ENCODE data around the gene TCF3.

Gene TCF3

DNA sequence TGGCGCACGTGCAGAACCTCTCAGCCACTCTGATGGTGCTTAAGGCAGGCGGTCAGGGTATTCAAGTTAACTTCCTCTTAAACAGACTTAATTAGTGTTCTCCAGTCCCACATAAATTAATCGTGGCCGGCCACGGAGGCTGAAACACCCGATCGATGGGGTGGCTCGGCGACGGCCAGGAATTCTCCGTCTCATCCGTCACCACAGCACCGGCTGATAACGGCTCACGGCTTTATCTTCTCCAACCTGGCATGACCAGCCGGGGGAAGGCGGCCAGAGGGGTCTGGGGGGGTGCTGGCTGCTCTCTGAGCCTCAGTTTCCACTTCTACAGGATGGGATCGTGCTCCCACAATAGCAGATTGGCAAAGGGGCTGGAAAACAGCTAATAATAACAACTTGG lies 32.6 kb upstream of the TCF3 start:
- Histone ChIP-seq H3K4me3 (ENCODE audit: low read depth in 1 of 5, low read length in 5 of 5) (no peak overlapping the region), H3K9me3 (ENCODE audit: control insufficient read depth in 5 of 5, low read length in 5 of 5) (no peaks in the 10 kb centered on the region), H3K4me1 (ENCODE audit: control insufficient read depth in 5 of 5, insufficient read depth in 5 of 5, low read length in 5 of 5) (no peaks in the 10 kb centered on the region), H3K27me3 (ENCODE audit: control insufficient read depth in 5 of 5, insufficient read depth in 4 of 5, low read length in 5 of 5) (peaks cover 21 to 38% (median 27%) of the 10 kb centered on the region in 5 donors), H3K36me3 (ENCODE audit: control insufficient read depth in 5 of 5, insufficient read depth in 5 of 5, low read length in 5 of 5) (no peaks in the 10 kb centered on the region), H3K27ac (ENCODE audit: low read depth, low read length) (no peak overlapping the region), H3K9ac (ENCODE audit: low read length in 5 of 5) (no peak overlapping the region)

DNA sequence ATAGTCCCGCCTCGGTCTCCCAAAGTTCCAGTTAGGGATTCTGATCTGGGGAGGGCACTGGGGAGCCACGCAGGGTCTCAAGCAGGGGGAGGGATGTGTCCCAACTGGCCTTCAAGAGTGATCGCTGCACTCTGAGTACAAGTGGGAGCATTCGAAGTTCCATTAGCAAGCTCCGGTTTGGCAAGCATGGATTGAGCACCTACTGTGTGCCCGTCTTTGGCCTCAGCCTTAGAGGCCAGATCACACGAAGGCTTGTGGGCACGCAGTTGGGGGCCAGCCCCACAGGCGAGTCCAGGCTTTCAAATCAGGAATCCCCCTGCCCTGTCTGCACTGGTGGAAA lies 32.1 kb upstream of the TCF3 start:
- no peak overlapping the region for H3K9ac ChIP-seq (ENCODE audit: low read length in 5 of 5)
- H3K4me1 ChIP-seq (ENCODE audit: control insufficient read depth in 5 of 5, insufficient read depth in 5 of 5, low read length in 5 of 5), result no peaks in the 10 kb centered on the region
- no peaks in the 10 kb centered on the region for H3K9me3 ChIP-seq (ENCODE audit: control insufficient read depth in 5 of 5, low read length in 5 of 5)
- H3K27ac ChIP-seq (ENCODE audit: low read depth, low read length), result no peak overlapping the region
- H3K4me3 ChIP-seq (ENCODE audit: low read depth in 1 of 5, low read length in 5 of 5), result no peak overlapping the region
- peaks cover 21 to 42% (median 30%) of the 10 kb centered on the region in 5 donors for H3K27me3 ChIP-seq (ENCODE audit: control insufficient read depth in 5 of 5, insufficient read depth in 4 of 5, low read length in 5 of 5)
- no peaks in the 10 kb centered on the region for H3K36me3 ChIP-seq (ENCODE audit: control insufficient read depth in 5 of 5, insufficient read depth in 5 of 5, low read length in 5 of 5)

DNA sequence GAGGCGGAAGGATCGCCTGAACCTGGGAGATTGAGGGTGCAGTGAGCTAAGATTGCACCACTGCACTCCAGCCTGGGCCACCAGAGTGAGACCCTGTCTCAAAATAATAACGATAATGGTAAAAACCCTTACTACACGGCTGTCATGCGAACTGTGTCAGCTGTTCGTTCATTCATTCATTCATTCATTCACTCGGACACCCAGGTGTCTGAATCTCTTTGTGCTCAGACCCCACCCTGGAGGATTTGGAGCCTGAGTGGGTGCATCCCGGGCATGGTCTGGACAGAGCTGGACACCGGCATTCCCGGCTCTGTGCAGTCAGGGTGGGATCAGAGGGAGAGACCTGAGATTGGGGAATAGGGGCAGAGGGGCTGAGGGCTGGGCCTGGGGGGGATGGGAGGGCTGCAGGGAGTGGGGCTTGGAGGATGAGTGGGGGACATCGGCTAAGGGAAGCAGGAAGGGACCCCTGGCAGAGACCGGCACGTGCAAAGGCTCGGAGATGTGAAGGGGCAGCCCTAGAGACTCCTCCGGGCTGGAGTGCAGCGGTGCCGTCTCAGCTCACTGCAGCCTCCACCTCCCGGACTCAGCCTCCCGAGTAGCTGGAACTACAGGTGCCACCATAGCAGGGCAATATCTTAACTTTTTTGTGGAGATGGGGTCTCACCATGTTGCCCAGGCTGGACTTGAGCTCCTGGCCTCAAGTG lies 31.6 kb upstream of the TCF3 start:
- Histone ChIP-seq H3K36me3 (ENCODE audit: control insufficient read depth in 5 of 5, insufficient read depth in 5 of 5, low read length in 5 of 5) (no peaks in the 10 kb centered on the region), H3K27ac (ENCODE audit: low read depth, low read length) (no peak overlapping the region), H3K4me3 (ENCODE audit: low read depth in 1 of 5, low read length in 5 of 5) (no peak overlapping the region), H3K9me3 (ENCODE audit: control insufficient read depth in 5 of 5, low read length in 5 of 5) (no peaks in the 10 kb centered on the region), H3K4me1 (ENCODE audit: control insufficient read depth in 5 of 5, insufficient read depth in 5 of 5, low read length in 5 of 5) (no peaks in the 10 kb centered on the region), H3K9ac (ENCODE audit: low read length in 5 of 5) (no peak overlapping the region), H3K27me3 (ENCODE audit: control insufficient read depth in 5 of 5, insufficient read depth in 4 of 5, low read length in 5 of 5) (peaks cover 22 to 46% (median 33%) of the 10 kb centered on the region in 5 donors)

DNA sequence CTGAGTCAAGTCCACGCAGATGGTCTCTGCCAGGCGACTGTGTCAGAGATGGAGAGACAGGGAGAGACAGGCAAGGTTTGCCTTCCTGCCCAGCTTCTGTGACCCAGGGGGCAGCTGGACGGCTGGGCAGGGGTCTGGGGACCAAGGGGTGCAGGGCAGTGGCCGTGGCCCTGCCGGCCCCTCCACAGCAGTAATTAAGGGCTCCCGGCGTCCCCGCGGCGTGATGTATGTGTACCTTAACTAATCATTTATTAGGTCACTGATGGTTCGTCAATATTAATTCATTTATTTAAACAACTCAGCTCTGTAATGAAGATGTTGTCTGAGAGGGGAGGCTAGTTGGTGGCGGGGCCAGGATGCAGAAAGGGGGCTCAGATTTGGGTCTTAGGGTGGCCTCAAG lies 28.6 kb upstream of the TCF3 start:
- no peak overlapping the region for H3K27ac ChIP-seq (ENCODE audit: low read depth, low read length)
- peaks cover 33 to 62% (median 45%) of the 10 kb centered on the region in 5 donors for H3K27me3 ChIP-seq (ENCODE audit: control insufficient read depth in 5 of 5, insufficient read depth in 4 of 5, low read length in 5 of 5)
- H3K9ac ChIP-seq (ENCODE audit: low read length in 5 of 5), result no peak overlapping the region
- no peaks in the 10 kb centered on the region for H3K36me3 ChIP-seq (ENCODE audit: control insufficient read depth in 5 of 5, insufficient read depth in 5 of 5, low read length in 5 of 5)
- no peaks in the 10 kb centered on the region for H3K9me3 ChIP-seq (ENCODE audit: control insufficient read depth in 5 of 5, low read length in 5 of 5)
- H3K4me1 ChIP-seq (ENCODE audit: control insufficient read depth in 5 of 5, insufficient read depth in 5 of 5, low read length in 5 of 5), result no peaks in the 10 kb centered on the region
- H3K4me3 ChIP-seq (ENCODE audit: low read depth in 1 of 5, low read length in 5 of 5), result no peak overlapping the region

DNA sequence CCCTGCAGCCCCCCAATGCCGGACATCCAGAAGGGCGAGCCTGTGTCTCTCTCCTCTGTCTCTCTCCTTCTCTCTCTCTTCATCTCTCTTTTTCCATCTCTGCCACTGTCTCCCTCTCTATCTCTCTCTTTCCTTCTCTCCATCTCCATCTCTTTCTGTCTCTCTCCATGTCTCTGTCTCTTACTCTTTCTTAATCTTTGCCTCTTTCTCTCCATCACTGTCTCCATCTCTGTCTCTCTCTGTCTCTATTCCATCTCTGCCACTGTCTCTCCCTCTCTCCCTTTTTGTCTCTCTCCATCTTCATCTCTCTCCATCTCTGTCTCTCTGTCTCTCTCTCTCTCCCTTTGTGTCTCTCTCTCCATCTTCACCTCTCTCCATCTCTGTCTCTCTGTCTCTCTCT lies 25.7 kb upstream of the TCF3 start:
- H3K9ac ChIP-seq (ENCODE audit: low read length in 5 of 5), result no peak overlapping the region
- H3K27ac ChIP-seq (ENCODE audit: low read depth, low read length), result no peak overlapping the region
- peaks cover 43 to 69% (median 51%) of the 10 kb centered on the region in 5 donors for H3K27me3 ChIP-seq (ENCODE audit: control insufficient read depth in 5 of 5, insufficient read depth in 4 of 5, low read length in 5 of 5)
- no peaks in the 10 kb centered on the region for H3K36me3 ChIP-seq (ENCODE audit: control insufficient read depth in 5 of 5, insufficient read depth in 5 of 5, low read length in 5 of 5)
- H3K4me1 ChIP-seq (ENCODE audit: control insufficient read depth in 5 of 5, insufficient read depth in 5 of 5, low read length in 5 of 5), result no peaks in the 10 kb centered on the region
- no peak overlapping the region for H3K4me3 ChIP-seq (ENCODE audit: low read depth in 1 of 5, low read length in 5 of 5)
- H3K9me3 ChIP-seq (ENCODE audit: control insufficient read depth in 5 of 5, low read length in 5 of 5), result no peaks in the 10 kb centered on the region

DNA sequence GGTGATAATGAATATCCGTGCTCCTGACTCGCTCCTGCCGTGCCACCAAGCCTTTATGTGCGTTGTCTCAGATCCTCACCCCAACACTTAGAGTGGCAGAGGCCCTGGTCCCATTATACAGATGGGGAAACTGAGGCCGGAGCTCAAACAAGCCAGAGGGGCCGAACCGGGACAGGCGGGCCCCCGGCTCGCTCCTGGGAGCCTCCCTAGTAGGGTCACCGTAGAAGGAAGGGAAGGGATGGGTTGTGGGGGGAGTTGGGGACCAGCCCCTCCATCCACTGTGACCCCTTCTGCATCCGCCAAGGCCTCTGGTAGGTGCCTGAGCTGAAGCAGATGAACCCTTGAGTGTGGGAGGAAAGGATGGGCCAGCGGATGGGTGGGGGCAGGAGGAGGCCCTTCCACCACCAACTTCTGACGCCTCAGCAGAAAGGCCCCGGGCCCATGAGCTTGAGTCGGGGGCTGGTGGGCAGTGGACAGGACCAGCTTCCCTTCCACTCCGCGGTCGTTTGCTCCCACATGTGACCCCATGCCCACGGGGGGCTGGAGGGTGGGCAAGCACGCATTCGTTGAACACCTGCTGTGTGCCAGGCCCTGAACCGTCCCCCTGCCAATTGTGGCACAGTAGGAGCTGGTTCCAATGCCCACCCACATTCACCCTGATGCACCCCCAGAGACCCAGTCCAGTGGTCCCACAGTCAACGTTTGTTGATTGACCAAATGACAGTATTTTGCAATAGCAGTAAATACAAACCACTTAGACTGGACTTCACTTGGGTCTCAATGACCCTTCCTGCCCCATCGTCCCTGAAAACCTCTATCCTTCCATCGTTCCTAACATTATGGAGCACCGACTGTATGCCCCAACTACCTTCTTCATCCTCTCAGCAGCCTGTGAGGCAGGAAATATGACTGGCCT lies 24.2 kb upstream of the TCF3 start:
- Histone ChIP-seq H3K9ac (ENCODE audit: low read length in 5 of 5) (no peak overlapping the region), H3K4me3 (ENCODE audit: low read depth in 1 of 5, low read length in 5 of 5) (no peak overlapping the region), H3K27ac (ENCODE audit: low read depth, low read length) (no peak overlapping the region), H3K36me3 (ENCODE audit: control insufficient read depth in 5 of 5, insufficient read depth in 5 of 5, low read length in 5 of 5) (no peaks in the 10 kb centered on the region), H3K27me3 (ENCODE audit: control insufficient read depth in 5 of 5, insufficient read depth in 4 of 5, low read length in 5 of 5) (peaks cover 43 to 74% (median 55%) of the 10 kb centered on the region in 5 donors), H3K4me1 (ENCODE audit: control insufficient read depth in 5 of 5, insufficient read depth in 5 of 5, low read length in 5 of 5) (peaks cover 0 to 7% (median 4%) of the 10 kb centered on the region in 5 donors), H3K9me3 (ENCODE audit: control insufficient read depth in 5 of 5, low read length in 5 of 5) (no peaks in the 10 kb centered on the region)

DNA sequence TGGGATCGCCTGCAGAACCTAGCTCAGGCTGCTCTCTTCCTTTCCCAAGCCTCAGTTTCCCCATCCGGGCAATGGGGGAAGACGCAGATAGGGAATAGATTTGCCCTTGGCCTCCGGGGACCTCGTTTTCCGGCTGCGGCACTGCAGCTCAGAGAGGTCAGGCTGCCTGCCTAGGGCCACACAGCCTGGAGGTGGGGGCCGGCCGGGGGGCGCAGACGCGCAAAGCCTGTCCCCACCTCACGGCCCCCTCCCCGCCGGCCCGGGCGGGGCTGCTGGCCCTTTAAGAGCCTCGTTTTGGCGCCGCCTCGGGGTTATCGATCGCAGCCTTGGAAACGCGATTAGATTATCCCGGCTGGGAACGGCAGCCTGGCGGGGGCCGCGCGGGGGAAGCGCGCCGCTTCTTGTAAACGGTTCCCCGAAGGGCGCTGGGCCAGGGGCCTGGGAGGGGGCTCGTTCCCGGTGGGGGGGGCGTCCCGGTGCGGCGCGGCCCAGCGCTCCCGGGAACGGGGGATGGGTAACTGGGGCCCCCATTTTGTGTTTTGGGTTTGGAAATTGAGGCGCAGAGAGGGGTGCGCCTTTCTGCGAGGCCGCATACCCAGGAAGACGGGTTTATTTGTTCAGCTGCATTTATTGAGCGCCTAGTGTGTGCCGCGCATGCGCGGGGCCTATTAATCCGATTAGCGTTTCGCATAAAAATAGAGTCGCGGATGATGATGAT lies 23.4 kb upstream of the TCF3 start:
- Histone ChIP-seq H3K36me3 (ENCODE audit: control insufficient read depth in 5 of 5, insufficient read depth in 5 of 5, low read length in 5 of 5) (no peaks in the 10 kb centered on the region), H3K9ac (ENCODE audit: low read length in 5 of 5) (no peak overlapping the region), H3K27ac (ENCODE audit: low read depth, low read length) (no peak overlapping the region), H3K9me3 (ENCODE audit: control insufficient read depth in 5 of 5, low read length in 5 of 5) (no peaks in the 10 kb centered on the region), H3K4me1 (ENCODE audit: control insufficient read depth in 5 of 5, insufficient read depth in 5 of 5, low read length in 5 of 5) (peaks cover 0 to 7% (median 4%) of the 10 kb centered on the region in 5 donors), H3K4me3 (ENCODE audit: low read depth in 1 of 5, low read length in 5 of 5) (no peak overlapping the region), H3K27me3 (ENCODE audit: control insufficient read depth in 5 of 5, insufficient read depth in 4 of 5, low read length in 5 of 5) (peaks cover 48 to 76% (median 57%) of the 10 kb centered on the region in 5 donors)

DNA sequence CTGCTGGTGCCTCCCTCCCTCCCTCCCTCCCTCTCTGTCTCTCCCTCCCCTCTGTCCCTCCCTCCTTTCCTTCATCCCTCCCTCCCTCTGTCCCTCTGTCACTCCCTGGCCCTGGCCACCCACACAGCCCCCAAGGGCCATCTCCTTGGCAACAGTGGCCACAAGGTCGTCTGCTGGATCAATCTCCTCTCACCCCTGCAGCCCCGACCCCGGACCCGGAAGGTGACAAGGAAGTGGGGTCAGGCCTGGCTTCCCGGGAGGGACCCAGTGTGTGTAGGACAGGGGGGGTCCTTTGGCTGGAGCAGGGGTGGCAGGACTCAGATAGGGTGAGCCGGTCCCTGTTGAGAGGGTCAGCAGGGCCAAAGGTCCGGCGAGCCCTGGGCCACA lies 21.9 kb upstream of the TCF3 start:
- Histone ChIP-seq H3K36me3 (ENCODE audit: control insufficient read depth in 5 of 5, insufficient read depth in 5 of 5, low read length in 5 of 5) (no peaks in the 10 kb centered on the region), H3K27me3 (ENCODE audit: control insufficient read depth in 5 of 5, insufficient read depth in 4 of 5, low read length in 5 of 5) (peaks cover 48 to 73% (median 58%) of the 10 kb centered on the region in 5 donors), H3K27ac (ENCODE audit: low read depth, low read length) (no peak overlapping the region), H3K9me3 (ENCODE audit: control insufficient read depth in 5 of 5, low read length in 5 of 5) (no peaks in the 10 kb centered on the region), H3K4me3 (ENCODE audit: low read depth in 1 of 5, low read length in 5 of 5) (no peak overlapping the region), H3K9ac (ENCODE audit: low read length in 5 of 5) (no peak overlapping the region), H3K4me1 (ENCODE audit: control insufficient read depth in 5 of 5, insufficient read depth in 5 of 5, low read length in 5 of 5) (peaks cover 0 to 7% (median 4%) of the 10 kb centered on the region in 5 donors)

DNA sequence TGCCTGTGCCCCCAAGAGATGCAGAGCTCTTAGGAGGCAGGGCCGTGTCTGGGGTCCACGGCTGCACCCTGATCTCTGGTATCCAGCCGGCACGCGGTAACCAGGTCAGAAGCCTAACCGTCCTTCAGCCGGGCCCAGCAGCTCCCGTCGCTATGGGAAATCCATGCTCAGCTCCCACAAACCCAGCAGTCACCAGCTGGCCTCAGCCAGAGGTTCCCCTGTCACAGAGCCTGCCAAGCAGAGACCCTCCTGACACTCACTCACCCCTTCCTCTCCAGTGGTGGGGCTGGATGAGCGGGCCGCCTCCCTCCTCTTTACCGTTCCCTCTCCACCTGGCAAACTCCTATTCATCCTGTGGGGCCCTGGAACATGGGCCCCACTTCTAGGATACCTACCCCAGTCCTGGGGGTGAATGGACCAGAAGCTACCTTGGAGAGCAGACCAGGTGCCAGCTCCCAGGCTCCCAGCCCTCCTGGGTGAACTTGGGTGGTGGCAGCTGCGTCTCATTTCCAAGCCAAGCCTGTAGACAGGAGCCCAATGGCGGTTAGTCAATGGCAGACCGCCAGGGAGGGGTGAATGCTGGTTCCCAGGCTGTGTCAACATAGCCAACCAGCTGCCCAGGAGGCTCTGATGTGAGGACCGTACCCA lies 21.4 kb upstream of the TCF3 start:
- Histone ChIP-seq H3K4me3 (ENCODE audit: low read depth in 1 of 5, low read length in 5 of 5) (no peak overlapping the region), H3K9me3 (ENCODE audit: control insufficient read depth in 5 of 5, low read length in 5 of 5) (no peaks in the 10 kb centered on the region), H3K27ac (ENCODE audit: low read depth, low read length) (no peak overlapping the region), H3K27me3 (ENCODE audit: control insufficient read depth in 5 of 5, insufficient read depth in 4 of 5, low read length in 5 of 5) (peaks cover 46 to 74% (median 61%) of the 10 kb centered on the region in 5 donors), H3K9ac (ENCODE audit: low read length in 5 of 5) (no peak overlapping the region), H3K4me1 (ENCODE audit: control insufficient read depth in 5 of 5, insufficient read depth in 5 of 5, low read length in 5 of 5) (peaks cover 0 to 7% (median 5%) of the 10 kb centered on the region in 5 donors), H3K36me3 (ENCODE audit: control insufficient read depth in 5 of 5, insufficient read depth in 5 of 5, low read length in 5 of 5) (no peaks in the 10 kb centered on the region)
